ENCODE measurements around the gene NUTF2.

NUTF2 gene

DNA sequence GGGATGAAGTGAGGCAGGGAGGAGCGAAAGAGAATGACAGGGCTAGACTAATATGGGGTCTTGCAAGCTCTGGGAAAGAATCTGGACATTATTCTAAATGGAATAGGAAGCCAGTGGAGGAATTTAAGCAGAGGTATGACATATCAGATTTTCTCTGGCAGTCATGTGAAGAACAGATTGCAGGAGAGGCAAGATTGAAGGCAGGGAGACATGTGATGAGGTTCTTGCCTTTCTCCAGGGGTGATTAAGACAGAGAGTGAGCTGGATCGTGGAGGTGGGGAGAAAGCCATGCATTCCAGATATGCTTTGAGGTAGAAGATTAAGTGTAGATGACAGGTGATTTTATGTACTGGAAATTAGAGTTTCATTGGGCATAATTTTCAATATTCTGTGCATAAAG, 8.9 kb upstream of the NUTF2 start:
- DNase-seq (ENCODE audit: low read depth): no peak

DNA sequence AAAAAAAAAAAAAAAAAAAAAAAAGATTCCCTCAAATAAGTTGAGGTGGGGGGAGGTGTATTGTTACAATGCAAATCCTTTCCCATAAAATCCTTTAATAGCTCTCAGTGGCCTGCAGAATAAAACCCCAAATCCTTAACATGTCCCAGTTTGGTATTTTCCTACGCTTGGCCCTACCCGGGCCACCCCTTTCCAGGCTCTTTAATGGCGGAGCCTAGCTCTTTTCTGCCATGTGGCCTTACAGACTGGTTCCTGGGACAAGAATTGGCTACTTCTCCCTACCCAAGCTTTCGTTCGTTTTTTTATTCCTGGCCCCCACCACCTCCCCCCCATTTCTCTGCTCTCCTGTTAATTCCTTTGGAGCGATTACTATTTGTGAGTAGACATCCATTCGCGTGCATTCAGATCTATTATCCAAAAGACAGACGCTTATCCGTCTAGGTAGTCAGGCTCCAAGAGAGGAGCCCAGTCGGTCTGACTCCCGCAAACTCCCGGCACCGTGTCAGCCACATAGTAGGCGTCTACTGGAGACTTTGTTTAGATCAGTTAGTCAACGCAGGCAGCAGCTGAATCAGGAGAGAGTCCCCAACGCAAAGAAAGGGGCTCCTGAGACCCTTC, 5.4 kb upstream of the NUTF2 start:
- DNase-seq (ENCODE audit: low read depth): no peak

DNA sequence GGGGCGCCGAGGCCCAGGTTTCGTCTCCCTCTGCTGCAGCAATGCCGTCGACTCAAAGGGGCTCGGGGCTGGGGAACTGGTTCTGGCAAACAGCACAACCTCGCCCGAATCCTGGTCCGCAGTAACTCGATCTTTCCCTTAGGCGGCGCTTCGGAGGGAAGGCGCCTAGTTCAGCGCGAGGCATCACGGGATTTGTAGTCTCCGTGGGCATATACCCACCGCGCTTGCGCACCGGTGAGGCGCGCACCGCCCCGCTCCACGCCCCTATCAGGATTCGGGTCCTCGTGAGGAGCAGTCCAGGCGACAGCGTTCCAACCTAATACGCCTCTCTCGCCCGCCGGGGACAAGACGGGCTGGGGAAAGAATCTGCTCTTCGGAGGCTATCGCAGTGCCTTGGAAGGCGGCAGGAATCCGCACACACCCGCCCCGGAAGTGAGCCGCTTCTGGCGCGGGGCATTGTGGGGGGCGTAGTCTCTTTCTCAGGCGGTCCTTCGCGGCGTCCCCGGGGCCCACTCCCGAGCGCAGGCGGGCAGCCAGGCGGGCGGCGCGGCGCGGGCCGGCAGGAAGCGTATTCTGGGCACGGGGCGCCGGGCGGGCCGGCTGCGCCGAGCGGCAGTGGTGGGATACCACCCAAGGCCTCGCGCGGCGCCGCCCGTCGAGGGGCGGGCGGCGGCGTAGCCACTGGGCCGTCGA, 4.8 kb upstream of the NUTF2 start, which contains the start of gene THAP11:
Gene THAP11 (plus strand): TSS at position 505 of the 693 bp plus-strand sequence. CDS start 235 bp downstream, outside the sequence.
- peak; percentile 91 for DNase-seq (ENCODE audit: low read depth)

DNA sequence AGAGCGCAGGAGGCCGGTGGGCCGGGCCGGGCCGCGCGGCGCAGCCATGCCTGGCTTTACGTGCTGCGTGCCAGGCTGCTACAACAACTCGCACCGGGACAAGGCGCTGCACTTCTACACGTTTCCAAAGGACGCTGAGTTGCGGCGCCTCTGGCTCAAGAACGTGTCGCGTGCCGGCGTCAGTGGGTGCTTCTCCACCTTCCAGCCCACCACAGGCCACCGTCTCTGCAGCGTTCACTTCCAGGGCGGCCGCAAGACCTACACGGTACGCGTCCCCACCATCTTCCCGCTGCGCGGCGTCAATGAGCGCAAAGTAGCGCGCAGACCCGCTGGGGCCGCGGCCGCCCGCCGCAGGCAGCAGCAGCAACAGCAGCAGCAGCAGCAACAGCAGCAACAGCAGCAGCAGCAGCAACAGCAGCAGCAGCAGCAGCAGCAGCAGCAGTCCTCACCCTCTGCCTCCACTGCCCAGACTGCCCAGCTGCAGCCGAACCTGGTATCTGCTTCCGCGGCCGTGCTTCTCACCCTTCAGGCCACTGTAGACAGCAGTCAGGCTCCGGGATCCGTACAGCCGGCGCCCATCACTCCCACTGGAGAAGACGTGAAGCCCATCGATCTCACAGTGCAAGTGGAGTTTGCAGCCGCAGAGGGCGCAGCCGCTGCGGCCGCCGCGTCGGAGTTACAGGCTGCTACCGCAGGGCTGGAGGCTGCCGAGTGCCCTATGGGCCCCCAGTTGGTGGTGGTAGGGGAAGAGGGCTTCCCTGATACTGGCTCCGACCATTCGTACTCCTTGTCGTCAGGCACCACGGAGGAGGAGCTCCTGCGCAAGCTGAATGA, 4.0 kb upstream of the NUTF2 start:
- DNase-seq (ENCODE audit: low read depth): no peak

DNA sequence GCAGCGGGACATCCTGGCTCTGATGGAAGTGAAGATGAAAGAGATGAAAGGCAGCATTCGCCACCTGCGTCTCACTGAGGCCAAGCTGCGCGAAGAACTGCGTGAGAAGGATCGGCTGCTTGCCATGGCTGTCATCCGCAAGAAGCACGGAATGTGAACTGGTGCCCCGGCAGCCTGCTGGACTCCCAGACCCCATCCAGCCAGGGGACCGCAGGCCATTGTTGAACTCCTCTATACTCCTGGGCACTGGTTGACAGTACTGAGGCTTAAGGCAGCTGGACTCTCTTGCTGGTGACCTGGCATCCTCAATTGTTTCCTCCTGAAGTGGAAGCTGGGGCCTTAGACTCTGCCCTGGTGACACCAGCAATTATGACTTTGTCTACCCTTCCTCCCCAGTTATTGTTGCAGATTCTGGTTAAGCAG, 3.4 kb upstream of the NUTF2 start:
- no peak for DNase-seq (ENCODE audit: low read depth)

DNA sequence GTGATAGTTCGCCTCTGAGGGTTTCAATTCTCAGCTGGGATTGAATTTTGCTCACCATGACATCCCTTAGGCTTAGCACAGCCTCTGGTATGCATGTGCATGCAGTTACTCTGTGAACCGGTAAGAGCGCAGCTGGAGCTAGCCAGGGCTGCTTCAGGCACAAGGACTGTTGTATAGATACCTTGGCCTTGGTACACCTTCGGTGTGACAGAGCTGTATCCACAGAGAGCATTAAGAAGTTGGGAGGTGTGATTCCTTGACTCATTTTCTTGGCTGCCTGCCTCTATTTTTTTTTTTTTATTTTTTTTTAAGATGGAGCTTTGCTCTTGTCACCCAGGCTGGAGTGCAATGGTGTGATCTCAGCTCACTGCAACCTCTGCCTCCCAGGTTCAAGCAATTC, 2.2 kb upstream of the NUTF2 start:
- no peak for DNase-seq (ENCODE audit: low read depth)

DNA sequence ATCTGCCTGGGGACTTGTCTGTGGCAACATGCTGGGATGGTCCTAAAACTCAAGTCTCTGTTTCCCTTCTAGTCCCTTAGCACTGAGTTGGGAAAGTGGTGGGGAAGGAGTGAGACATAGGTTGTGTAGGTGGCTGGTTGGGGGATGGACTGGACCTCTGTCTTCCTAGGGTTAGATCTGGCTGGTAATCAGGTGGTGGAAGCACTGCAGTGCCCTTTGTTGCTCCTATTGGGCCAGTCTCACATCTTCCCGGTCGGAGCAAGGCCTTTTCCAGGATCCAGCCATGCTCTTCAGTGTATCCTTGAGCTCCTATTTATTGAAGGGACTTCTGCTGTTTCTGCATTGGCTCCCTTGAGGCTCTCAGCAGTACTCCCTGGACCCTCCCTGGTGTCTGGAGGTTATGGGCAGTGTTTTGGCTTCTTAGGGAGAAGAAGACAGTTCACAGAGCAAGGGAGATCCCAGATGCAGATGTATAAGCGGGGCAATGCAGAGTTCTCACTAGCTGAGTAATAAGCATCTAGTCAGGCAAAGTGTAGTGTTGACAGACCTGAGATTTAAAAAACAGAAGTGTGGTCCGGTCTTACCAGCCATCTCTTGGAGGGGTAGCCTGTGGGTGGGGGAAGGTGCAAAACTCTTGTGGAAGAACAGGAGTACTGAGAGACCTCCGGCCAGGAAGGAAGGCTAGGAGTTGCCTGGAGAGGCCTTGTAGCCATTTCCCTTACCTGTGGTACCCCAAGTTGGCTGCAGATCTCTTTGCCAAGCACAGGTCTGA, 1.3 kb upstream of the NUTF2 start:
- DNase-seq (ENCODE audit: low read depth): no peak

DNA sequence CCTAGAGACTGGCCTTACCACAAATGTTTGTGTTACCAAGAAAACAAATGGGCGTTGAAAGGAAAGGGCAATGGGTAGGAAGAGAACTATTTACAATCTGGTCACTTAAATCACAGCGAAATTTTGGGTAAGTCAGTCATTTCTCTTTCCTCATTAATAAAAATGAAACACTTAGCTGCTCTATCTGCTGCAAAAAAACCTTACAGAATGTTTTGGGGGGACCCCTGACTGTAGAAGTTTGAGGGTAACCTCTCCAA, 742 bp upstream of the NUTF2 start:
- DNase-seq (ENCODE audit: low read depth): no peak

DNA sequence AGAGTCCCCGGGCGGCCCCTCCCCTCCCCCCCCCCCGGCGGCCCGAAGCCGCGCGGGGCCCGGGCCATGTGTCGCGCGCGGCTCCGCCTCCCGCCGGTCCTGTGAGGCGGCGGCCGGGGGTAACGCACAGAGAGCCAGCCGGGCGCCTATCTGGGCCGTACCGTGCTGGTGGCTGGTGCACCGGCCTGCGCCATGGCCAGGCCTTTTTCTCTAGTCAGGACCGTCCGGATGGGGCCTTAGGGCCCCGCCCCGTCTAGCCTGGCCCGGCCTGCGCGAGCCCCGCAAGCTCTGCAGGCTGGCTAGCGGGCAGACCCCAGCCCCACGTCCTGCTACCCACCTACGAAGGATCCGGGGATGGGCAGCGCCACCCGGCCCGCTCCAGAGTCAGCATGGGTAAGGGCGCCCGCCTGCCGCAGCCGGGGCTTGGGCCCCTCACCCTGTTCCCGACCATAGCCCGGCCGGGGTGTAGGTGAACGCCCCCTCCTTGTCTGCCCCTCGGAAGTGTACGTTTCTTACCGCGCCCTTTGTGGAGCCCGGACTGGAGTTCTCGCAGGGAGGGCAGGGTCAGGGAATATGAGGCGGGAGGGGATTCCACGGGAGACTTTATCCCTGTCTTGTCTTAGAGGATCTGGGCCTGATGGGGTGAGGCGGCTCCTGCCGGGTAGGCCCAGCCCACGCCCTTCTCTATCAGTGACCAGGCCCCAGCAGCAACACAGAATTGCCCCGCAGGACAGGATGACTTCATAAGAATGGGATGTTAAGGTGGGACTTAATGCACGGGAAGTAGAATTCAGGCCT, 530 bp downstream of the NUTF2 start, which contains the start of gene CENPT:
Gene CENPT (minus strand): TSS at position 630 of the 798 bp plus-strand sequence. CDS start 13,834 bp downstream, outside the sequence.
- no peak for DNase-seq (ENCODE audit: low read depth)

DNA sequence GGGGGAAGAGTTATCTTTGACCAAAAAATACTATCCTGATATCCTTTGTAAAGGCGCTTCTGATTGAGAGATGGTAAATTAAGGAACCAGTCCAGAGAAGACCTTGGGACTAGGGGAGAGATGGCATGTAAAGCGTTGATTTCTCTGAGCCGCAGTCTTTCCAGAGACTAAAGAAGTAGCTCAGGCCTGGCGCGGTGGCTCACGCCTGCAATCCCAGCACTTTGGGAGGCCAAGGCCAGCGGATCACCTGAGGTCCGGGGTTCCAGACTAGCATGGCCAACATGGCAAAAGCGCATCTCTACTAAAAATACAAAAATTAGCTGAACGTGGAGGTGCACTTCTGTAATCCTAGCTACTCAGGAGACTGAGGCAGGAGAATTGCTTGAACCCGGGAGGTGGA, 1.4 kb downstream of the NUTF2 start:
- DNase-seq (ENCODE audit: low read depth): no peak

DNA sequence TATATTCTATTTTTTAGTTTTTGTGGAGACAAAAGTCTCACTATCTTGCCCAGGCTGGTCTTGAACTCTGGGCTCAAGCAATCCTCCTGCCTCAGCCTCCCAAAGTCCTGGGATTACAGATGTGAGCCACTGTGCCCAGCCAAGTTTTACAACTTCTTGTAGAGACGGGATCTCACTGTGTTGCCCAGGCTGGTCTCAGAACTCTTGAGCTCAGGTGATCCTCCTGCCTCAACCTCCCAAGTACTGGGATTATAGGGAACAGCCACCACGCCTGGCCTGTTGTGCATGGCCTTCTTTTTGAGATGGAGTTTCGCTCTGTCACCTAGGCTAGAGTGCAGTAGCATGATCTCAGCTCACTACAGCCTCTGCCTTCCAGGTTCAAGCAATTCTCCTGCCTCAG, 6.9 kb downstream of the NUTF2 start:
- DNase-seq (ENCODE audit: low read depth): no peak

DNA sequence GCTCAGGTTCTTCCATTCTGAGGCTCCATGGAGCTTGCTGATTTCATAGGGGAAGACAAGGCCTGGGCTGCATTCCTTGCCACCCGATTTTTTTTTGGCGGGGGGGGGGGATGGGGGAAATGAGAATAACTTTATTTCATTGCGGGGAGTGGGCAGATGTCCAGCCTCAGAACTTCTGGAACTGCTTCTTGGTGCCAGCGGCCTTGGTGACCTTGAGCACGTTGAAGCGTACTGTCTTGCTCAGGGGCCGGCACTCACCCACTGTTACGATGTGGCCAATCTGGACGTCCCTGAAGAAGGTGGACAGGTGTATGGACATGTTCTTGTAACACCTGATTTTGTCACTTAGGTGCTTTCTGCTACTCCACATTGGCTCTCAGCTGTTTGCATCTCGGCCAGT, 9.1 kb downstream of the NUTF2 start:
- no peak for DNase-seq (ENCODE audit: low read depth)

DNA sequence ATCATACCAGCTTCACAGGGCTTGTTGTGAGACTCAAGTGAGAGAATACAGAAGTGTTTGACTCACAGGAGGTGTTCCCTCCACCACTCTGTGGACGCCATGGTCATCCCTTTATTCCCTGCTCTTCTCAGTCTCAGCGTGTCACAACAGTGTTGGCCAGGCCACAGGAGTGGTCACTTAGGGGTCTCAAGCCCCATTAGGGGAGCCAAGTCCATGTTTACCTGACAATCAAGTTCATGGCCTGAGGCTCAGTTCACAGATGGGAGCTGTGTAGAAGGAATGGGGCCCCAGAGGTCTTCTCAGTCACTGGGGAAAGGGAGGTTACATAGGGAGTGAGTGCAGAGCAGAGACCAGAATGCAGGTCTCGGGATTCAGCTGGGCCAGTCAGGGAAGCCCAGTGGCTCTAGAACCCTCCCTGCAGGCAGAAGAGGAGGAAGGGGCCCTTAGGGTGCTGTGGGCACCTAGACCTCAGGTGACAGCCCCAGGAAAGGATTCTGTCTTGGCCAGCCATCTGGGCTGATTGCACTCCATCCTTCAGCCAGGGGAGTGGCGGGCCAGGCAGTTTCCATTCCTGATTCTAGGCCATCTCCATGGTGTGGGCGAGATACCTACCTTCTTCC, 10.3 kb downstream of the NUTF2 start:
- no peak for DNase-seq (ENCODE audit: low read depth)

DNA sequence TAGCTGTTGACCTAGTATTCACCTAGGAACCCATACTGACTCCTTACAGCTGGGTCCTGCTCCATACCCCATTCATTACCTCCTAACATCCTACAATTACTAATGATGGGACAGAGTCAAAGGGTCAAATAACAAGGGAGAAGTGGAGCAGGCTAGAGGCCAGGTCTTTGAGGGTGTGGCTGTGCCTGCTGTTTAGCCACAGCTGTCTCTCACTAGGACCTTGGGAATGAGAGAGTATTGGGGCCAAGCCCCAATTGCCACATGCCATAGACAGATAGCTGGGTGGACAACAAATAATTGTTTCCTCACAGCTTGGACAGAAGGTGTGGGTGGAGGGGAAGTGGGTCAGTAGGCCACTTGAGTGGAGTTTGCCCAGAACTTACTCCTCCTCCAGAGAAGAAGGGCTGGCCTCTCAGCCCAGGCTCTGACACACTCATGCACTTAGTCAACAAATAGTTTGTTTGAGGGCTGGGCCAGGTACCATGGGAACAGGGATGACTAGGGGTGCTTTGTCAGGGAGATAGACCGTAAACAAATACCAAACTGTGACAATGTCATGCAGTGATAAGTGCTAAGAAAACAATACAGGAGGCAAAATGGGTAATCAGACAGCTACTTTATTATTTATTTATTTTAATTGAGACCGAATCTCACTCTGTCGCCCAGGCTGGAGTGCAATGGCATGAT, 11.0 kb downstream of the NUTF2 start:
- no peak for DNase-seq (ENCODE audit: low read depth)

DNA sequence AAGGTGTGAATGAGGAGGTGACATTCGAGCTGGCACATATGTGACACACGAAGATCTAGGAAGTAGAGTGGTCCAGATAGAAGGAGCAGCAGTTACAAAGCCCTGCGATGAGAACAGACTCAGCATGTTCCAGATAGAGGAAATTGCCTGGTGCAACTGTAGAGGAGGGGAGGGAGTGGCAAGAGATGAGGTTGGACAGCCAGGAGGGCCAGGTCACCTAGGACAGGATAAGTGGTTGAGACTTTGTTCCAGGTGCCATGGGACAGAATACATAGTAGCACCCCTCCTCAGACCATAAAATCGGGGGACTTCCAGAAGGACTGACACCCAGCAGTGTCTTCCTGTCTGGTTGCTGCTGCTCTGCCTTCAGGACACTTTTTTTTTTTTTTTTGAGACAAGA, 11.8 kb downstream of the NUTF2 start:
- no peak for DNase-seq (ENCODE audit: low read depth)

DNA sequence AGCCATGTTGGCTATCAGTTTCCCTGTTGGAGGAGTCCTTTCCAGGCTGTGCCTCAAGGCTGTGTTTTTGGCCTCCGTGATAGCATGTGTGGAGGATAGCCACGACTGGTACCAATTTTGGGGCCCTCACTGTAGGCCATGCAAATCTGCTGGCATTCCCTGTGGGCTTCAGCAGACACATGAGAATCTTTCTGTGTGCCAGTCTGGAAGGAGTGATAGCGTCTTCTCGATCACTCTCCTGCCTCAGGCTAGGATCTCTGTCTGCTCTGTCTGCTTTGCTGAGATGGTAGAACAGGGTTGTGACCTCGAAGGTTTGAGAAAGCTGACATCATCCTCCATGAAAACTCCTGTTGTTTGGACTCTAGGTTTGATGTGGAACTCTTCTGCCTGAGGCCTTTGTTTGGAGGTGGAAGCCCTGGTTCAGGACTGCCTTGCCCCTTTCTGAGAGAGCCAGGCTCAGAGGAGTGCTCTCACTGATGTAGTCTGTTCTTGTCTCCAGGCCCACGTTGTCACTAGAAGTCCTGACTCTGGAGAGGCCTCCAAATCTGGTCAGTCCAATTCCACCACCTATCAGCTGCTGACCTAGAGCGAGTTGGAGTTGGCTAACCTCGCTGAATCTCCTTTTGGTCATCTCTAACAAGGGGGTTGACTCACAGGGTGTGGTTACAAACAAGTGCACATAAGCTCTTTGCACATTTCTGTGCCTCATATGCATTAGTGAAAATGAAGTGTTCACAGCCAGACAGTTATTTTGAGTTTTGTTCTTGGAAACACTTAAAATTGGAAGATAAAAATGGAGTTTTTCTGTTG, 14.1 kb downstream of the NUTF2 start:
- no peak for DNase-seq (ENCODE audit: low read depth)

DNA sequence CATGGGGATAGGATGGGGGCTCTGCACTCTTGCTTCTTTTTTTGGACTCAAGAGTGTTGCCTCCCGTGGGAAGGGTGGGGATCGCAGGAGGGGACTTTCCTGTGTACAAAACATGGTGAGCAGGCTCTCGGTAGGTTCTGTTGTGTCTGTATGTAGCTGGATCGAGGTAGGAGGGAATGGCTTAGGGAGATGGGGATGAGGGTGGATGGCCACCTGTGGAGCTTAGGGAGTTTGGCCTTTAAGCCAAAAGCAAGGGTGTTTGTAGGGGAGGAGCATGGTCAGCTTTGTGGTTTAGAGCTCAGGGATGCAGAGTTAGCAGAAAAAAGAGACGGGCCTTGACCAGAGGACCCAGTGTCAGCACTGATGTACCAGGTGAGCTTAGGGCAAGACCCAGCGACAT, 15.1 kb downstream of the NUTF2 start:
- no peak for DNase-seq (ENCODE audit: low read depth)

DNA sequence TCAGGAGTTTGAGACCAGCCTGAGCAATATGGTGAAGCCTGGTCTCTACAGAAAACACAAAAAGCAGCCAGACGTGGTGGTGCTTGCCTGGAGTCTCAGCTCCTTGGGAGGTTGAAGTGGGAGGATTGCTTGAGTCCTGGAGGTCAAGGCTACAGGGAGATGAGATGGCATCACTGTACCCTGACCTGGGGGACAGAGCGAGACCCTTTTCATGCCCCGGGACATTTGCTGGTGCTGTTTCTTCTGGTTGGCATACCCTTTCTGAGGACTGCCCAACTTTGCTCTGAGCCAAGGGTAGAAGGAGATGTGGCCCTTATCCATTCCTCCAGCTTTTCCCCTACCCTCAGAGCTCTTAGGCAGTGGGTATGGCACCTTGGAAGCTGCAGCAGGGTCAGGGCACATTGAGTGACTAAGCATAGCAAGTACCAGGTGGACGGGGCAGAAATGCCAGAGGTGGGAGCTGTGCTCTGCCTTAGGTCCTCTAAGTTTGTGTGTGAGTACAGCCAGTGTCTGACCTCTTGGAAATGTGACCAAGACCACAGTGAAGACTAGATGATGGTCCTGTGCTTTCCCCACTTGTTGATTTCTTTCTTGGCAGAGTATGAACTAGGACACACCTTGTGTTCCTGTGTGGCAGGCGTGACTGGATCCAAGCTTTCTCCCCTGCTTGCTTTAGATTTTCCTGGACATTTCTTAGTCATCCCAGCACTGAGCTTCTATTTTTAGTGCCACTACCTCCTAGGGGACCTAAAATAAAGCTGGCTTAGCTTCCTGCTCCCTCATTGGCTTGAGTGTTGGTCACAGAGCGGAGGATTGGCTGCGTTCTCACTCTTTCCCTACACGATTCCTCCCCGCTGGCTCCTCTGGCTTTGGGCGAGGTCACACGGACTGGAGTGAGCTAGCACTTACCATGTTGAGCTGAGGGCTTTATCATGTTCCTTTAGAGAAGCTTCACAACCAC, 16.2 kb downstream of the NUTF2 start:
- no peak for DNase-seq (ENCODE audit: low read depth)

All from stimulated activated CD8-positive, alpha-beta memory T cell treated with anti-CD3 and anti-CD28 coated beads, Interleukin-15, amount 100 ng/mL, for 1 hour (primary cell).